GM10248 (cell line): ENCODE data around the gene DIAPH2.

ENCODE experiments used
- CTCF ChIA-PET: fragments of 300-600 bp; sonication (Branson Sonifier 250); formaldehyde crosslinking; extraction: SDS; loops from one replicate; lab custom pipeline; 2021; ENCODE audit warnings: antibody characterized with exemption; lab: Yijun Ruan, JAX
- POLR2A ChIA-PET: fragments of 350-650 bp; sonication (Branson Sonifier 250); formaldehyde crosslinking; extraction: SDS; loops from one replicate; lab custom pipeline; 2020; ENCODE audit warnings: antibody characterized with exemption; lab: Yijun Ruan, JAX
- DNase-seq: peaks from one replicate; pipeline ENCODE4 v3.0.0; 2012; ENCODE audit errors: extremely low spot score
- TF ChIP-seq, protein P1 (sequence below): IDR thresholded peaks from 2 replicates; pipeline ENCODE4 v1.5.1; 2012; ENCODE audit warnings: mild to moderate bottlenecking, low read depth; ENCODE audit errors: extremely low read depth, missing control alignments, control extremely low read depth

DIAPH2 gene

DNA sequence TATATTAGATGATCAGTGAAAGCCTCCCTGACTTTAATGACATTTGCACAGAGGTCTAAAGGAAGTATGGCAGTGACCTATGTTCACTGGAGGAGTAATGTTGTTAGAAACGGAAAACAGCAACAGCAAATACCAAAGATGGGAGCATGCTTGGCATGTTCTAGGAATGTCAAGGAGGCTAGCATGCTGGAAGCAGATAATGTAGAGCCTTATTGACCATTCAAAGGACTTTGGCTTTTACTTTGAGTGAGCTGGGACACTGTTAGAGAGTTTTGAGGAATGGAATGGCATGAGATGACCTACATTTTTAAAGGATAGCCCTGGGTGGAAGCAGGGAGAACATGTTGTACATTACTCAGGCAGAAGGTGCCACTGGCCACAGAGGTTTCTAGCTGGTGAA lies 205.1 kb downstream of the DIAPH2 start:
- DNase-seq: no peak
- TF ChIP-seq, protein P1, sequence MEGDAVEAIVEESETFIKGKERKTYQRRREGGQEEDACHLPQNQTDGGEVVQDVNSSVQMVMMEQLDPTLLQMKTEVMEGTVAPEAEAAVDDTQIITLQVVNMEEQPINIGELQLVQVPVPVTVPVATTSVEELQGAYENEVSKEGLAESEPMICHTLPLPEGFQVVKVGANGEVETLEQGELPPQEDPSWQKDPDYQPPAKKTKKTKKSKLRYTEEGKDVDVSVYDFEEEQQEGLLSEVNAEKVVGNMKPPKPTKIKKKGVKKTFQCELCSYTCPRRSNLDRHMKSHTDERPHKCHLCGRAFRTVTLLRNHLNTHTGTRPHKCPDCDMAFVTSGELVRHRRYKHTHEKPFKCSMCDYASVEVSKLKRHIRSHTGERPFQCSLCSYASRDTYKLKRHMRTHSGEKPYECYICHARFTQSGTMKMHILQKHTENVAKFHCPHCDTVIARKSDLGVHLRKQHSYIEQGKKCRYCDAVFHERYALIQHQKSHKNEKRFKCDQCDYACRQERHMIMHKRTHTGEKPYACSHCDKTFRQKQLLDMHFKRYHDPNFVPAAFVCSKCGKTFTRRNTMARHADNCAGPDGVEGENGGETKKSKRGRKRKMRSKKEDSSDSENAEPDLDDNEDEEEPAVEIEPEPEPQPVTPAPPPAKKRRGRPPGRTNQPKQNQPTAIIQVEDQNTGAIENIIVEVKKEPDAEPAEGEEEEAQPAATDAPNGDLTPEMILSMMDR: no peak
- ChIA-PET POLR2A (no interaction called here), CTCF (no interaction called here)

- POLR2A ChIA-PET: no interaction called here
- TF ChIP-seq, protein P1: no peak
- CTCF ChIA-PET: no interaction called here
- no peak for DNase-seq
These were observed 222.1 kb downstream of the DIAPH2 start for GRCh38 chrX:96906741-96907140.

GRCh38 chrX:96907516-96908272 lies 223.1 kb downstream of the DIAPH2 start:
- DNase-seq: no peak
- ChIA-PET CTCF (no interaction called here), POLR2A (no interaction called here)

GRCh38 chrX:96909291-96909690 lies 224.6 kb downstream of the DIAPH2 start:
- ChIA-PET POLR2A (no interaction called here), CTCF (no interaction called here)
- DNase-seq: no peak
- TF ChIP-seq, protein P1: no peak

More at GRCh38 chrX:96907516-96908272, 223.1 kb downstream of the DIAPH2 start:
- TF ChIP-seq, protein P1: no peak

GRCh38 chrX:96918864-96919263 lies 234.2 kb downstream of the DIAPH2 start:
- no peak for DNase-seq
- POLR2A ChIA-PET: no interaction called here
- TF ChIP-seq, protein P1: no peak
- CTCF ChIA-PET: interaction anchor here (0.6 kb wide), 1 partner anchor 8 kb away, joined by 3 read pairs; no protein-coding TSS in a partner anchor

- no peak for DNase-seq
- TF ChIP-seq, protein P1: no peak
- ChIA-PET CTCF (no interaction called here), POLR2A (no interaction called here)
These were observed 235.0 kb downstream of the DIAPH2 start for GRCh38 chrX:96919672-96920071.
